Measurements from ENCODE around the gene FRAS1.

- no peak for TF ChIP-seq CTCF (IDR thresholded peaks at IDR 0.05)
- TF ChIP-seq POLR2A (IDR thresholded peaks at IDR 0.05): no peak
Observed at GRCh38 chr4:78310740-78311115, 253.6 kb downstream of the FRAS1 start.

All from heart left ventricle (tissue), 13 donors.